Tibial nerve (tissue), 4 donors: ENCODE measurements around the gene CASZ1. TPM values are rescaled to one million over a fixed set of nuclear protein-coding genes. Genes with fewer than 3 reads are reported as not detected.

Experiments
- DNase-seq, 2 donors: peaks; one replicate each; pipeline ENCODE4 v3.0.0-alpha.2; 2019; ENCODE audit warnings: low spot score in 2 of 2
- H3K27ac ChIP-seq, 4 donors: fragments of 200-600 bp; sonication (generic) in 3 of 4; one replicate each; pipeline ENCODE4 v1.5.1; 2017 to 2019; ENCODE audit warnings: mild to moderate bottlenecking in 1 of 4
- H3K27me3 ChIP-seq, 2 donors: fragments of 200-600 bp; sonication (generic) in 1 of 2; one replicate each; pipeline versions ENCODE4 v1.5.1 to v1.6.0; 2017 to 2019
- H3K36me3 ChIP-seq, 3 donors: fragments of 200-600 bp; sonication (generic); one replicate each; pipeline ENCODE4 v1.5.1; 2018 to 2019
- H3K4me1 ChIP-seq, 4 donors: fragments of 200-600 bp; sonication (generic) in 3 of 4; one replicate each; pipeline ENCODE4 v1.5.1; 2017 to 2019
- H3K4me3 ChIP-seq, 4 donors: fragments of 200-600 bp; sonication (generic) in 3 of 4; one replicate each; pipeline ENCODE4 v1.5.1; 2017 to 2019; ENCODE audit warnings: mild to moderate bottlenecking in 1 of 4, moderate library complexity in 1 of 4
- H3K9me3 ChIP-seq, 4 donors: fragments of 200-600 bp; sonication (generic) in 3 of 4; one replicate each; pipeline ENCODE4 v1.5.1; 2017 to 2019
- EP300 ChIP-seq, 2 donors: sonication (generic); formaldehyde crosslinking; IDR thresholded peaks; one replicate each; pipeline ENCODE4 v1.6.1; 2017; ENCODE audit warnings: antibody characterized with exemption in 2 of 2, mild to moderate bottlenecking in 1 of 2
- POLR2A ChIP-seq, 2 donors: fragments of 450-650 bp; IDR thresholded peaks; one replicate each; pipeline ENCODE4 v1.6.1; 2017; ENCODE audit warnings: antibody characterized with exemption in 2 of 2, mild to moderate bottlenecking in 2 of 2, moderate library complexity in 2 of 2
- WGBS, 2 donors: methylation state at CpG; one replicate each; pipeline ENCODE4 v1.1.5; 2018; 5-methylcytosine and 5-hydroxymethylcytosine counted together
- total RNA-seq, 4 donors: library from RNA; depleted of rRNA; stranded (reverse); fragments of >200 nt; gene quantifications; one replicate each; pipeline ENCODE4 v1.1.0, GENCODE V29; 2016
- TF ChIP-seq, protein P1 (sequence below), 5 experiments: fragments of 200-600 bp in 3 of 5; fragments of 450-650 bp in 2 of 5; sonication (generic) in 3 of 5; IDR thresholded peaks; one replicate each; pipeline ENCODE4 v1.5.1; 2016 to 2019; ENCODE audit warnings: antibody characterized with exemption in 5 of 5, mild to moderate bottlenecking in 3 of 5, moderate library complexity in 2 of 5

The CASZ1 gene
- total RNA-seq, 4 donors from 2014 or later = 1.7 to 7.5 (median 5.1) TPM

DNA sequence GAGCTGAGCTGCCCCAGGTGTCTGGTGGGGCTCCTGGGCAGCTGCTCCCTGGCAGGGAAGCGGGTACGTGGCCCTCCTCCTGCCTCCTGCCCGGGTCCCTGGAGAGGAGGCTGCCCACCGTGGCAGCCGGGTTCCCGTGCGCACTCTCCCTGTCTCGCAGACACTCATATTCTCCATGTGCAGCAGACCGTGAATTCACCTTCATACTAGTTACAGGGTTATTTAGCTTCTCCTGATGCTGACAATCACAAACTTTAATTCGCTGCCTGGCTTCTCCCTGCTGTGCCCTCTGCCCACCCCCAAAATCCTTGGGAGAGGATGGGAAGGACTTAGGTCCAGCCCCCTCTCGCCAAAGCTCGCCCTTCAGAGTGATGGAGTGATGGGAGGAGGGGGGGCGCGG lies 95.3 kb downstream of the CASZ1 start:
- Histone ChIP-seq H3K4me3 (no peak overlapping the region), H3K27me3 (peaks cover 0 to 25% of the 10 kb centered on the region in 2 donors), H3K27ac (no peak overlapping the region), H3K36me3 (no peaks in the 10 kb centered on the region), H3K9me3 (no peaks in the 10 kb centered on the region), H3K4me1 (no peaks in the 10 kb centered on the region)
- WGBS, 2 donors = 76 to 83% methylated on average over 14 of the region's 14 CpGs
- DNase-seq = no peak
- TF ChIP-seq POLR2A (IDR thresholded peaks at IDR 0.05) (no peak), EP300 (IDR thresholded peaks at IDR 0.05) (no peak)
- TF ChIP-seq, protein P1, sequence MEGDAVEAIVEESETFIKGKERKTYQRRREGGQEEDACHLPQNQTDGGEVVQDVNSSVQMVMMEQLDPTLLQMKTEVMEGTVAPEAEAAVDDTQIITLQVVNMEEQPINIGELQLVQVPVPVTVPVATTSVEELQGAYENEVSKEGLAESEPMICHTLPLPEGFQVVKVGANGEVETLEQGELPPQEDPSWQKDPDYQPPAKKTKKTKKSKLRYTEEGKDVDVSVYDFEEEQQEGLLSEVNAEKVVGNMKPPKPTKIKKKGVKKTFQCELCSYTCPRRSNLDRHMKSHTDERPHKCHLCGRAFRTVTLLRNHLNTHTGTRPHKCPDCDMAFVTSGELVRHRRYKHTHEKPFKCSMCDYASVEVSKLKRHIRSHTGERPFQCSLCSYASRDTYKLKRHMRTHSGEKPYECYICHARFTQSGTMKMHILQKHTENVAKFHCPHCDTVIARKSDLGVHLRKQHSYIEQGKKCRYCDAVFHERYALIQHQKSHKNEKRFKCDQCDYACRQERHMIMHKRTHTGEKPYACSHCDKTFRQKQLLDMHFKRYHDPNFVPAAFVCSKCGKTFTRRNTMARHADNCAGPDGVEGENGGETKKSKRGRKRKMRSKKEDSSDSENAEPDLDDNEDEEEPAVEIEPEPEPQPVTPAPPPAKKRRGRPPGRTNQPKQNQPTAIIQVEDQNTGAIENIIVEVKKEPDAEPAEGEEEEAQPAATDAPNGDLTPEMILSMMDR (IDR thresholded peaks at IDR 0.05) = no peak

DNA sequence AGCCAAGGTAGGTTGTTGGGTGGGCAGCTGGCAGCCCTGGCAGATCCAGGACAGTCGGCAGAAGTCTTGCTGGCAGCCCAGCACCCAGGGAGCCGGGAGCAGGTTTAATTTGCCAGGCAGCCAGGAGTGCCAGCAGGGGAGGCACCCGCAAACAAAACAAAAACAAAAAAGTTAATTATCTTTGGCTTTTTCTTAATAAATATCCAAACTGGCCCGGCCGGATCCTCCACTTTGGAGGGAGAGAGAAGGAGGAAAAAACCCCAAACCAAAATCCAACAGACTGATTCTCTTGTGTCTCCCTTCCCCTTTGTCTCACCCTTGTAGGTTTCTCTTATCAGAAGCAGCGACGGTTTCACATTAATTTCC lies 97.0 kb downstream of the CASZ1 start:
- H3K4me1 ChIP-seq = peaks cover 0 to 12% (median 2%) of the 10 kb centered on the region in 4 donors
- TF ChIP-seq, protein P1 (IDR thresholded peaks at IDR 0.05) = no peak
- TF ChIP-seq EP300 (IDR thresholded peaks at IDR 0.05) (no peak), POLR2A (IDR thresholded peaks at IDR 0.05) (no peak)
- no peak overlapping the region for H3K27ac ChIP-seq
- no peaks in the 10 kb centered on the region for H3K9me3 ChIP-seq
- DNase-seq = no peak
- WGBS, 2 donors = 64 to 71% methylated on average over 7 of the region's 7 CpGs
- H3K4me3 ChIP-seq = no peak overlapping the region
- no peaks in the 10 kb centered on the region for H3K36me3 ChIP-seq
- H3K27me3 ChIP-seq = peaks cover 0 to 8% of the 10 kb centered on the region in 2 donors

DNA sequence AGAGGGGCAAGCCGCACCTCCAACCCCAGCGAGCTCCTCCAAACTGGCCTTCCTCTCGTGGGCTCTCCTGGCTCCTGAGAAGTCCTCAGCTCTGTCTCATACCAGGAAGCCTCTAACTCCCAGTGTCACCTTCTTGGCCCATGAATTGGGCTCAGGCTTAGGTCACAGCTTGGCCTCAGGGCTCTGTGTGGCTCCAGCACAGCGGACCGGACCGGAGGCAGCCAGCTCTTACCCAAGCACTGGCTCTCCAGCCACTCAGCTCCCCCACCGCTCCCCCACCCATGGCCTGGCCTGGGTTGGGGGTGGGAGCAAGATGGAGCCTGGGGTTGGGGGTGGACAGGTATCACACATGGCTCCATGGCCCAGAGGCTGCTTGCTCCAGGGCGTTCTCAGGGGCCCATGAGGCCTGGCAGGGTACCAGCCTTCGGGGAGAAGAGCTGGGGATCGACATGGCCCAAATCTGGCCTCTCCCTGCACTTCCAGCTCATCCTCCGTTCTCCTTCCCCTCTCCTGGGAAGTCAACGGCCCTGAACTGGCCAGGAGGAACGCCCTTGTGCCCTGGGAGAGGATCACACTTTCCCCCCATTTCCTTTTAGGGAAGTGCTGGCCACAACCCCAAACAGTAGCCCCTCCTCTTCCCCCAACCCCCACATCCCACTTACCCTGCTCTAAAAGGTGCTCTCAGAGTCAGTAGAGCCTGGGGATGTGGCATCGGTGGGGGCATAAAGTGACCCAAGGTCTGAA lies 97.5 kb downstream of the CASZ1 start:
- Histone ChIP-seq H3K27ac (no peak overlapping the region), H3K36me3 (no peaks in the 10 kb centered on the region), H3K27me3 (peaks cover 0 to 4% of the 10 kb centered on the region in 2 donors), H3K4me3 (no peak overlapping the region), H3K4me1 (peaks cover 0 to 12% (median 2%) of the 10 kb centered on the region in 4 donors), H3K9me3 (no peaks in the 10 kb centered on the region)
- no peak for TF ChIP-seq POLR2A (IDR thresholded peaks at IDR 0.05)
- no peak for TF ChIP-seq EP300 (IDR thresholded peaks at IDR 0.05)
- TF ChIP-seq, protein P1 (IDR thresholded peaks at IDR 0.05) = no peak
- no peak for DNase-seq
- WGBS, 2 donors = 67 to 70% methylated on average over 11 to 13 of the region's 14 CpGs

DNA sequence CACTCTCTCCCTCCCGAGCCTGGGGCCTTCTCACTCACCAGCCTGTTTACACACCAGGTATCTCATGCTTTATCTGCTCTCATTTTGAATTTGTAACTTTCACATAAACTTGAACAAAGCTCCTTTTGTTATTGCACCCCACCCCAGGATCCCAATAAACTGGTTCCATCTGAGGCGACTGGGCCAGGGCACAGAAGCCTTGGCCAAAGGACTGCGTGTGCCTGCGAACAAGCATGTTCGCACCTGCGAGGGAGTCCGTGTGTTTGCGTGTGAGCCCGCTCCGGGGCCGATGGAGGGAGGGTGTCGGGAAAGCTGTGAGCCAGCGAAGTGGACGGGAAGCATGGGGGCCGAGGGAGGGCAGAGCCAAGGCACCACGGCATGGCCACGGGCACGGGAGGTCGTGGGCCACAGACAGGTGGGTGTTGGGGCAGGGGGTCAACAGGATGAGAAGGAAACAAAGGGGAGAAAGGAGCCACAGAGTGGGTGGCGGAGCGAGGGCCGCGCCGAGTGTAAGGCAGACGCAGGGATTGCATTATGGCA lies 98.8 kb downstream of the CASZ1 start:
- 82 to 84% methylated on average over 25 of the region's 25 CpGs for WGBS, 2 donors
- H3K9me3 ChIP-seq = no peaks in the 10 kb centered on the region
- H3K4me1 ChIP-seq = peaks cover 0 to 12% (median 10%) of the 10 kb centered on the region in 4 donors
- peaks cover 0 to 4% of the 10 kb centered on the region in 2 donors for H3K27me3 ChIP-seq
- TF ChIP-seq, protein P1 (IDR thresholded peaks at IDR 0.05) = no peak
- no peak for TF ChIP-seq EP300 (IDR thresholded peaks at IDR 0.05)
- no peak for TF ChIP-seq POLR2A (IDR thresholded peaks at IDR 0.05)
- no peak overlapping the region for H3K4me3 ChIP-seq
- H3K36me3 ChIP-seq = no peaks in the 10 kb centered on the region
- DNase-seq = no peak
- no peak overlapping the region for H3K27ac ChIP-seq

DNA sequence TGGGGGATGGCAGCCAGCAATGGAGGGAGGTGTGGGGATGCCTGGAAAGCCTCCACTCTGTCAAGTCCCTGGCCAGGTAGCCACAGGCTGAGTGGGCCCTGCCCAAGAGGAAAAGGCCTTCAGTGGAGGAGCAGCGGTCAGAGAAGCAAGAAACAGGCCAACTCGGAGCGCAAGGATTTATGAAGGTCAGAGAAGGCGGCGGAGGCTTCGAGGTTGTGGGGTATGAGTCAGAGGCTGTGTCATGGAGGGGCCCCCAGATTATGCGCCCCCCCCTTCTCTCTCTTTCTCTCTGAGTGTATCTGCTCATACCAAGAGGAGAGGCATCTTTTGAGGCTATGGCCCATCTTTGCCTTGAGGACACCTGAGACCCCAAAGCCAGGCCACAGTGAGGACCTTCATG lies 99.5 kb downstream of the CASZ1 start:
- H3K27ac ChIP-seq = no peak overlapping the region

More for the DNA sequence above, 99.5 kb downstream of the CASZ1 start:
- TF ChIP-seq EP300 (IDR thresholded peaks at IDR 0.05) = no peak
- TF ChIP-seq, protein P1 (IDR thresholded peaks at IDR 0.05) = no peak
- no peak for TF ChIP-seq POLR2A (IDR thresholded peaks at IDR 0.05)
- peaks cover 0 to 13% (median 10%) of the 10 kb centered on the region in 4 donors for H3K4me1 ChIP-seq
- 75 to 82% methylated on average over 7 of the region's 7 CpGs for WGBS, 2 donors
- no peak overlapping the region for H3K4me3 ChIP-seq
- H3K27me3 ChIP-seq = peaks cover 0 to 4% of the 10 kb centered on the region in 2 donors
- H3K36me3 ChIP-seq = no peaks in the 10 kb centered on the region
- no peaks in the 10 kb centered on the region for H3K9me3 ChIP-seq
- DNase-seq = no peak
